GM12874 (cell line): Measurements from ENCODE around the gene MALL.

Source experiments
- TF ChIP-seq, protein P1 (sequence below): IDR thresholded peaks from 2 replicates; pipeline ENCODE4 v1.5.1; 2011; ENCODE audit warnings: low read depth, mild to moderate bottlenecking, control low read depth, low read length, moderate library complexity; ENCODE audit not compliant: insufficient read depth

Gene MALL

DNA sequence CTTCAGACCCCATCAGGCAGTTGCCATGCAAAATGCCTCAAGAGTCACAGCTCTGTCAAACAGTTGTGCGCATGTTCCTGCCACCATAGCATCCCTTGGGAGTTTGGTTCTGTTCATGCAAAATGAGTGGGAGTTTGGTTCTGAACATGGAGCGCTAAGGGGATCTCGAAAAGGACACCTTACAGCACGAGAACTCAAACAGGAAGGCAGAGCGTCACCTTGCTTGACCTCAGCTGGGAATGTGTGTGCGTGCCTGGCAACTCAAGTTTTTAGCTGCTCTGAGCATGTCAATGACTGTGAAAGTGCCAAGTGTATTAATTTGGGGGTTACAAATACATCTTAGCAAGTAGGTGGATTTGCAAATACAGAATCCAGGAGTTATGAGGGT, 16.6 kb downstream of the MALL start:
- TF ChIP-seq, protein P1, sequence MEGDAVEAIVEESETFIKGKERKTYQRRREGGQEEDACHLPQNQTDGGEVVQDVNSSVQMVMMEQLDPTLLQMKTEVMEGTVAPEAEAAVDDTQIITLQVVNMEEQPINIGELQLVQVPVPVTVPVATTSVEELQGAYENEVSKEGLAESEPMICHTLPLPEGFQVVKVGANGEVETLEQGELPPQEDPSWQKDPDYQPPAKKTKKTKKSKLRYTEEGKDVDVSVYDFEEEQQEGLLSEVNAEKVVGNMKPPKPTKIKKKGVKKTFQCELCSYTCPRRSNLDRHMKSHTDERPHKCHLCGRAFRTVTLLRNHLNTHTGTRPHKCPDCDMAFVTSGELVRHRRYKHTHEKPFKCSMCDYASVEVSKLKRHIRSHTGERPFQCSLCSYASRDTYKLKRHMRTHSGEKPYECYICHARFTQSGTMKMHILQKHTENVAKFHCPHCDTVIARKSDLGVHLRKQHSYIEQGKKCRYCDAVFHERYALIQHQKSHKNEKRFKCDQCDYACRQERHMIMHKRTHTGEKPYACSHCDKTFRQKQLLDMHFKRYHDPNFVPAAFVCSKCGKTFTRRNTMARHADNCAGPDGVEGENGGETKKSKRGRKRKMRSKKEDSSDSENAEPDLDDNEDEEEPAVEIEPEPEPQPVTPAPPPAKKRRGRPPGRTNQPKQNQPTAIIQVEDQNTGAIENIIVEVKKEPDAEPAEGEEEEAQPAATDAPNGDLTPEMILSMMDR: no peak

DNA sequence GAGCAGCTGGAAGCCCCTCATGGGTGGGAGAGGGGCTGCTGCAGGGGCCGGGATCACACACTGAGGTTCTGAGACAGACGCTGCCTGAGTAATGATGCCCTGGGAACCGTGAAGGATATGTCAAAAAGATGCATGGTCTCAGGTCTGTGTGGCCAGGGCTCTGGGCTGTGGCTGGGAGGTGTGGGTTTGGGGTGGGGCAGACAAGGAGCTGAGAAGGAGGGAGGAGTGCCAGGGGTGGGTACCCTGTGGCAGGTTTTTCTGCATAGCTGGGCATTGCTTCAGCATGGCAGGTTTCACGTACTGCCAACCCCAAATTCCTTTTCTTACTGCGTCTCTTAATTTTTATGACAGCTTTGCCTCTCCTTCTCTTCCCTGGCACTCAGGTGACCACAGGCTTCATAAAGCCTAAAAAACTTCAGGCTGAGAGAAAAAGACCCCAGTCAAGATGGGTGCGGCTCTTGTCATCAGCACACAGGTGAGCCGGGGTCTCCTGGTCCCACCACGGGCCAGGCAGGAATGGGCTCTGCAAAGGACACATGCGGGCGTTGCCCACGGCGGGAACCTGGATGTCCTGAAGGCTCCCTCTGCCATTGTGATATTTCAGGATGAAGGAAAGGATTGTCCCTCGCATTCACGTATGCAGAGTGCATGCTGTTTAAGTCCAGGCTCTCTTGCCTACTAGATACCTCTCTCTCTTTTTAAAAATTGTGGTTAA, 18.0 kb downstream of the MALL start:
- TF ChIP-seq, protein P1: no peak

DNA sequence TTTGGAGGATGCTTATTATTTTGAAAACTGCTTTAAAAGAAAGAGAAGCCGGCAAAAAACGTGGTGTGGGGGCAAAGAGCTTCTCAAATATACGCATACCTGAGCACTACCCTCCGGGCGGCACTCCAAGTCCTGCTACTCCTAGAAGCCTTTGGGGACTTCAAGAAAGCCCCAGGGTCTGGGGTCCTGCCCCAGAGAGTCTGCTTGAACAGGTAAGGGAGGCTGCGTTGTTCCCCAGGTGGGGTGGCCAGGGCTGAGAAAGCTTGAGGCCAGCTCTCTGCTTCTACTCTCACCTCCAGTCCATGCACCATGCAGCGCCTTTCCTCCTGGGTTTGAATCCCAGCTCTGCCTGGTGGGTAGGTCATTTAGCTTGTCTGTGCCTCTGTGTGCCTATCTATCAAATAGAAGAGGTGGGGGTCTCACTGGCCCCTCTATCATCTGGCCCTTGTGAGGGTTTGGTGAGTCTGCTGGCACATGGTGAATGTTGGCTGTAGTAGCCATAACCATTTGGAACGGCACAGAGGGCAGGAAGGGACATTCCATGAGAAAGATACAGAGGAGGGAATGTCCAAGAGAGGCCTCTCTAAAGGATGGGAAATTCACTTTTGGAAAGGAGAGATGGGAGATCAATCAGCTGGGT, 19.5 kb downstream of the MALL start:
- TF ChIP-seq, protein P1: no peak
